Measurements from ENCODE around the gene MRPL36.
"Not testable (repeated sequence)": the region's sequence is repeated elsewhere in the genome, so short reads cannot be mapped to it uniquely, and the experiment has no call there.

Gene MRPL36

DNA sequence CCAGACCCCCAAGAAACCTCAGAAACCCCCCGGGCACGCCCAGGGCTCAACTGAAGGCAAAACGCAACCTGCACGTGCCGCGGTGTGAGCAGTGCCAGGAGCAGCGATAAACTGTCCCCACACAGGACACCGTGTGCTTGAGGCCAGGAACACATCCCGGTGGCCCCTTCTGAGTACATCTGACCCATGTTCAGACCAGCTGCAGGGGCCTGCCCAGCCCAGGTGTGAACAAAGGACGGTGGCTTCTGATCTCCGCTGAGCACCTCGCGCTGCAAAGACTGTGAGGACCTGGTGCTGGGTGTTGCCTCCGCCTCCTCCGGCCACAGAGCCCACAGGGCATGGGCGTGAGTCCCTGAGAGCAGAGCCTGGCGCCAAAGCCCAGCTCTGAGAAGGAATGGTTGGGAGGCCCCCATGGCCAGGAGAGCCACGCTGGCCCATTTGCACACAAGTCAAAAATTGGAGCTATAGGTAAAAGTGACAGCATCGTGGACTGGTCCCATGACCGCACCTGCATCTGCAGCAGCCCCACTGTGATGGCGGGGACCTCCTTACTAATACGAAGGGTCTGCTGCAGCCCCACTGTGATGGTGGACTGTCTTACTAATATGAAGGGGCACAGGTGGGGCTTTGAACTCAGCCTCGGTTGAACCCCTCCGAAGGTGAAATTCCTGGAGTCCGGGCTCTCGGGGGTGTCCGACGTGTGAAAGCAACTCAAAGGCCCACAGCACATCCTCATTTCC is 33.0 kb upstream of the MRPL36 start:
- no peak for DNase-seq (ENCODE audit: low read depth in 2 of 2)

DNA sequence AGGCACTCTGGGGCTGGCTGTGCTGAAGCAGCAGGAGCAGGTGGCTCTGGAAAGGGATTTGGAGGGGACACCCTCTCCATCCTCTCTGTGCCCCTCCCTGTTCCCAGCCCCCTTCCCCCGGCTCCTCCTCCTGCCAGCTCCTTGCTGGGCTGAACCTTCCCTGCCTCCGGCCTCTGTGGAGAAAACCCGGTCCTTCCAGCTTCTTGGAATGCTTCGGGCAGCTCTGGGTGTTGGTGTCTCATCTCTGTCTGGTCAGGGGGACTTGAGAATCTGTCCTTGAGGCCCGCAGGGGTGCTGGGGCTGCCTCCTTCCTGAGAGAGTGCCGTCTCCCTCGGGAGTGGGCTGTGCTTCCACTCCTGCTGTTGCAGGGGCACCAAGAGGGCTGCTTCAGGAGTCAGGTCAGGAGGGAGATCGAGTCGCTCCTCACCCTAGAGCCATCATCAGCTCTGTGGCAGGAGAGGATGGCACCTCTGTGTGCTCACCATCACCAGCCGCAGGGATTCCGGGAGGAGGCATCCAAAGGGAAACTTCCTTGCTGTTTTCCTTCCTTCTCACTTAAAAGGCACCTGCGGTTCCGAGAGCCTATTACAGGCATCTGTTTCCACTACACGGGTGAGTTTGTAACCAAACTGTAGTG is 32.2 kb upstream of the MRPL36 start:
- DNase-seq (ENCODE audit: low read depth in 2 of 2), result no peak

DNA sequence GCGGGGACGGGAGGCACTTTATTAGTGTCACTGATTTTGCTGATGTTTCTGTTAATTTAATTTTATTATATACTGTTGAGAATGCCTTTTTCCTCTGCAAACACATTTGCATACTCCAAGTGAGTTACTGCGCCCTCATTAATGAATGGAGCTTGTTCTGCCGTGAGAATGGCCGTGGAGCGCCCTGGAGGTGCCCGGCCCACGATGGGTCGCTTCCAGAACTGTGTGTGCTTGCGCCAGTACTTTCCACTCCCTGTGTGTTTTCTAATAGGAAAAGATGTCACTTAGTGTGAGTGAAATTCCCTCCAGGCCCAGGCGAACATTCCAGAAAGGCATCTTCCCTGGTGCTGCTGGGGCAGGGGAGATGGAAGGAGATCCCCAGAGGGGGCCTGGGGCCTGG is 31.6 kb upstream of the MRPL36 start:
- DNase-seq (ENCODE audit: low read depth in 2 of 2), result no peak

DNA sequence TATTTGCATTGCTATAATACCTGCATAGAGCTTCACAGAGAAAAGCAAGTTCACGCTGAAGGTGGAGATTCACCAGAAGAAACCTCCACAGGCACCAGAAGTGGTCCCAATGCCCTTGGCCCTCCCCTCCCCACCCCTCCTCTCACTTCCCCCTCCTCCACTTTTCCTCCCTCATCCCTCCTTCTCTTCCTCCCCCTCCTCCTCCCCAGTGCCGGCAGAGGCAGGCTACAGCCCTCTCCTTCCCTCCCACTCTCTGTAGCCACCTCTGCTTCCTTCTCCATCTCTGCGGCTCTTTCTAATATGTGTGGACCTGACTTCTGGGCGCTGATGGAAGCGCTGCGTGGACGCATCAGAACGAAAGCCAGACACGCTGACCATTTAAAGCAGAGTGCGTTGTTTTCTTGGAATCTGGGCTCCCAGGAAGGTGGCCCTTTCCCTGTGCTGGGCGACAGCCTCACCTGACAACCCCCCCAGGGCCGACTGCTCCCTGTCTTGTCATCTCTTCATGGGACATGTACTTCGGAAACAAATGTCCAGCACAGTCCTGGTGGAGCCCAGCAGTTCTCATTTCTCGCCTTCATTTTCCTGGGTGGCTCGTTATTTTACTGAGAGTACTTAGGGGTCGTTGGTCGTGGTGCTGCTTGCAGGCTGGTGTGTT is 31.1 kb upstream of the MRPL36 start:
- DNase-seq (ENCODE audit: low read depth in 2 of 2), result no peak

DNA sequence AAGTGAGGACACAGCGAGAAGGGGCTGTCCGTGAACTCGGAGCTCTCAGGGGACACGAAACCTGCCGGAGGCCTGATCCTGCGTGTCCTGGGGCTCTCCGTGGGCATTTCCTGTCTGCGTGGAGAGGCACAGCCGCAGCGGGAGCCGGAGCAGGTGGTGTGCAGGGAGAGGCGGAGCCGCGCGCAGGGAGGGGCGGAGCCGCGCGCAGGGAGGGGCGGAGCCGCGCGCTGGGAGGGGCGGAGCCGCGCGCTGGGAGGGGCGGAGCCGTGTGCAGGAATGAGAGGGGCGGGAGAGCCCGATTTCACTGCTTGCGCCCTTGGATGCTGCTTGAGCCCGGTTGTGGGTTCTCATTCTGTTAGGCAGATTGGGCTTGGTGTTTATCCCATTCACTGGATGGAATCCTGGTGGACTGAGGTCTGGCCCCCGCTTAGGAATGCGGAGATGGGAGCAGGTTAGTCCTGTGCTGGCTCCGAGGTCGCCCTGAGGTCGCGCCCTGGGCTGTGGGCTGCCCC is 28.3 kb upstream of the MRPL36 start:
- DNase-seq (ENCODE audit: low read depth in 2 of 2), result no peak

DNA sequence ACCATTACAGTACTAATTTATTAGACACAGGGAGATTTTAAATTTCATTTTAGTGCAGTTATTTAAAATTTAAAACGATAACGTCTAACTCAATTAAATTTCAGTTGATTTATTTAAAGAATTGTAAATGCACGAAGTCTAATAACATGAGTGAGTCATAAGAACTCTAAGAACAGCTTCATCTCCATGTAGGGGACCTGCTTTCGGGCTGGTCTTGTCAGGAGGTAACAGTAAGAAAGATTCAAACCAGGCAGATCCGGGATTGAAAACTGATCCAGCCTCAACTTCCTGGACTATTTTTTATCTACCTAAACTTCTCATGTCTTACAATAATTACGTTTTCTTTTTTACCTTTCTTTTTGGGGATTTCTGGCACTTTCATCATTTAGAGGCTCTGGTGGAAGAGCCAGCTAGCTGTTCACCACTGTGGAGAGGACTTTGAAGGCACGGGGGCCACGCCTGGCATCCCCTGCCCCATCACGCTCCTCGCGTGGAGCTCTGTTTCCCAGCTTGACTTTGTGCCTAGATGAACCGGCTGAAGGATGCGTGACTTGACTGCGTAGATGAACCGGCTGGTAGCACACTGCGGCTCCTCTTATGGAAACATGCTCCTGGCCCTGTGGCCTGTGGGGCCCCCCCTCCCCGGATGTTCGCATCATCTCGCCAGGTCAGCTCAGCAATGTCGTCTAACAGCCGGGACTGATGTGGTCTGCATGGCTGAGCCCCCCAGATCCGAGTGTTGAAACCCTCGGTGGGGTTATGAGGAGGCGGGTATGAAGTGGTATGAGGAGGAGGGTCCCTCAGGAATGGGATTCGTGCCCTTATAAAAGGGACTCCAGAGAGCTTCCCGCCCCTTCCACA is 27.6 kb upstream of the MRPL36 start:
- DNase-seq (ENCODE audit: low read depth in 2 of 2), result no peak

DNA sequence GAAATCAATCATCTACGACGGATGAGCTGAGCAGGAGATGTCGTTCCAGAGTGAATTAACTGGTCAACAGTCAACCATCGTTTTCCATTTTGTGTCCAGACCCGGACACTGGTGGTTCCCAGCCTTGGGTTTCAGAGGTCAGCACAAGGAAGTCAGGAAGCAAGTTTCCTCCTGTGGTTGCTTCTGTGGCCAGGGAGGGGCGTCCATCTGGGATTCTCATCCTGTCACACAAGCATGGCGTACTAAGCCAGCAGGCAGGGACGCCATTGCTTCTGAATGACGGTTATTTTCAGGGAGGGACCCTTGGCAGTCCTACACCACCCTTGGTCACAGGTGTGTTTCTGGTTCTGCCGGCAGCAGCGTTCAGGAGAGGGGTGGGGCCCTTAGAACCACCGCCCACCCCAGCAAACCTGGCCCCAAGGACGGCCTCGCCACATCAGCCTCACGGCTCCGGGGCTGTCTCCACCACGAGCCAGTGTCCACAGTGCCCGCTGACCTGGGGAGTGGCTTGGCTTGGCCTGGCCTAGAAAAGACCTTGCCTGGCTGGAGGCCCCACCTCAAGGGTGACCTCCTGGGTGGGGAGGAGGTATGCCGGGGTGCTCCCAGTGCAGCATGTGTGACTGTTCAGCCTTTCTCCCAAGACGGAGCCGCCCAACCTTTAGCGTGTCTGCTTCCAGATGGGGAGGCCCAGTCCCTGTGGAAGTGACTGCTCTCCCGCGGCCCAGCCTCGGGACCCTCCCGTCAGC is 26.8 kb upstream of the MRPL36 start:
- DNase-seq (ENCODE audit: low read depth in 2 of 2), result no peak

DNA sequence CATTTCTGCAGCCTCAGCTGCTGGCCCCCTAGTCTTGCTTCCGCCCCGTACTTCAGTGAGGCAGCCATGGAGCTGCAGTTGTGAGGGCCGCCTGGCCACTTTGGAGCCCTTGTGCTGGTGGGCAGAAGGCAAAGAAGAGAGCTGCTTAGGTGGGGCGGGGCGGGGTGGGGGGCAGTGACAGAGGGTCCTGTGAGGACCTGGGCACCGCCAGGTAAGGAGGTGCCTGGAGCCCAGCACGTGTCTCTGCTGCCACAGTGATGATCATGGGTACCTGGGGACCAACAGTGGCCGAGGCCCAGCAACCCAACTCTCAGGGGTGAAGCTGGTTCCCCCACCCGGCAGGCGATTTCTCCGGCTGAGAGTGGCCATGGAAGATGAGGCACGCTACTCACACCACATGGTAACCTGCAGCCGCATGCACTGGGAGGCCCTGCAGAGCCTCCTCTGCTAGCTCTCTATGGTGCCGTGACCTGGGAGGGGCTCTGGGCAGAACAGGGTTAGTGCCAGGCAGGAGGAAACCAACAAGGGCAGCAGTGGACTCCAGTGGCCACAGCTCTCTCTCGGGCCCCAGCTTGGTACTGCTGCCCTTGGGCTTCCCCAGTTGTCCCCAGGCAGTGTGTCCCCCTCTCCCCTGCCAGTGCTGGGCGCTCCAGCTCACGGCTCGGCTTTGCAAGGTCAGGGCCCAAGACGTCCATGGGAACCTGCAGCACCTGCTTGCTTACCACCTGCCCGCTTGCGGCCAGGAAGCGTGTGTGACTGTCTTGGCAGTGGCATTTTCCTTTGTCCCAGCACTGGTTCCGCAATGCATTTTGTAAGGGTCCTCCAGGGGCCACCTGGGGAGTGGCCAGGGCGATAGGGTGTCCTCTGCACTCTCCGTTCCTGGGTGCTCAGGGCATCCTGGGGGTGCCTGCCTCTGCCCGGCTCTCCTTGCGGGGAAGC is 25.5 kb upstream of the MRPL36 start:
- DNase-seq (ENCODE audit: low read depth in 2 of 2), result no peak

DNA sequence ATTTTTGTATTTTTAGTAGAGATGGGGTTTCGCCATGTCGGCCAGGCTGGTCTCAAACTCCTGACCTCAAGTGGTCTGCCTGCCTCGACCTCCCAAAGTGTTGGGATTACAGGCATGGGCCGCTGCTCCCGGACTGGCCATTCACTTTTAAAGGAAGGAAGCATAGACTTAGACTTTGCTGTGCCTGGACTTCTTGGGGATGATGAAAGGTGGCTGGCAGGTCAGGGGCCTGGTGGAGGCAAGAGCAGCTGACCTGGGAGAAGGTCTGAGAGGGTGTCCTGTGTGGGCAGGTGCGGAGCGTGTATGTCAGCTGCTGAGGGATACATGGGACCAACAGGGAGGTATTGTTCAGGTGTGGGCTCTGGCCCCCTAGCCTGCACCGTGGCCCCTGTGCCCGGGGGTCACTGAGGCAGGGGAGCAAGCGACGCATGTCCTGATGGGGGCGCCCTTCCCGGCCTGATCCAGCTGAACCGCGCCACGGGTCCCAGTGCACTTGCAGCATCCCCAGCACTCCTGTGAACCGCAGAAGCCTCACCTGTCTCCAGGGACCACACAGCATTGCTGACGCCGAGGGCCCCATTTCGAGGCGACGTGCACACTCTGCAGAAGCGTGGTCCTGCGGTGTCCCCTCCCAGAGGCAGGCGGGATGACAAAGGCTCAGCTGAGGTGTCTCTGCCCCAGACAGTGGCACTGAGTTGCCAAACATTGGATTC is 24.6 kb upstream of the MRPL36 start:
- DNase-seq (ENCODE audit: low read depth in 2 of 2), result no peak

DNA sequence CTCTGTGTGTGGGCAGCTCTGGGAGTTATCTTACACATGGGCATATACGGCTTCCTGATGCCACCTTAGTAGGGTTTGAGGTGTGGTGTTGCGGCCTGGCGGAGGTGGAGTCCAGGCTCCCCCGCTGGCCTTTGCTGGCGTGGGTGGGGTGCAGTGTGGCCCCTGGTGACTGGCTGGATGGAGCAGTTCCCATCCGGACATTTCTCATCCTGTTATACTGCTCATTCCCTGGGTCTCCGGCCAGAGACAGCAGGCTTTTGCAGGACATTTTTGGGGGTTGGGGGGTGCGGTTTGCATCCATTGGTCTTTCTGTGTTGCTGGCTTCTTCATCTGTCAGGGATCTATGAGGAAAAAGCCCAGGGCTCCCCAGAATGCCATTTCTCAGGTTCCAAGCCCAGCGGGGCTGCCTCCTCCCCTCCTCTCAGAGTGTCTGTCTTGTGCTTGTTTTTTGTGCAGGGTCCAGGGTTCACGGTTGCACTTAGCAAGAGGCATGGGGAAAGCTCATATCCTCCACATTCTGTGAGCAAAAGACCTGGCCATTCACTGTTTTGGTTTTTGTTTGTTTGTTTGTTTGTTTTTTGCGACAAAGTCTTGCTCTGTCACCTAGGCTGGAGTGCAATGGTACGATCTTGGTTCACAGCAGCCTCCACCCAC is 23.9 kb upstream of the MRPL36 start:
- no peak for DNase-seq (ENCODE audit: low read depth in 2 of 2)

DNA sequence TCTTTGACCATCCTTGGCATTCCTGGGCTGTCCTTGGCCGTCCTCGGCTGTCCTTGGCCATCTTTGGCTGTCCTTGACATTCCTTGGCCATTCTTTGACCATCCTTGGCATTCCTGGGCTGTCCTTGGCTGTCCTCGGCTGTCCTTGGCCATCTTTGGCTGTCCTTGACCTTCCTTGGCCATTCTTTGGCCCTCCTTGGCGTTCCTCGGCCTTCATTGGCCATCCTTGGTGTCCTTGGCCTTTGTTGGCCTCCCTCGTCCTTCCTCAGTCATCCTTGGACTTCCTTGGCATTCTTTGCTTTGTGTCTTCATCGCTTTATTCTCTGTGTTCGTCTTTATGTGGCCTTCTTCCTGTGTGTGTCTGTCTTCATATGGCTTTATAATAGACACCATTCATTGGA is 22.2 kb upstream of the MRPL36 start:
- DNase-seq (ENCODE audit: low read depth in 2 of 2), result no peak

DNA sequence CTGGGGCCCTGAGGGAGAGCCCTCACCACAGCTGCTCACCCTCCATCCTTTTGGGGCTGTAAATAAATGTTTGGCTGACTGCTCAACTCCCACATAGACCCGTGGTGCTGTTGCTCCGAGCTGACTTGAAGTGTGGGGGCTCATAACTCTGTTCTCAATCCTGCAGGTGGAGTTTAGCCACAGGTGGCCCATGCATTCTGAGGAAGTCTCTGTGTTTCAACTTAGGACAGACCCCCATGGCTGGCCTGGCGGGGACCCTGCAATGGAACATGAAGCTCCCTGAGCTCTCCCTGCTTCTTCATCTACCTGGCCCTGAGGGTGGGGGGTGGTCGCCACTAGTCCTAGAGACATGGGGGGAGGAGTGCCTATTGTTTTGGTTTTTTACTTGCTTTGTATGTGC is 21.3 kb upstream of the MRPL36 start:
- DNase-seq (ENCODE audit: low read depth in 2 of 2), result no peak

DNA sequence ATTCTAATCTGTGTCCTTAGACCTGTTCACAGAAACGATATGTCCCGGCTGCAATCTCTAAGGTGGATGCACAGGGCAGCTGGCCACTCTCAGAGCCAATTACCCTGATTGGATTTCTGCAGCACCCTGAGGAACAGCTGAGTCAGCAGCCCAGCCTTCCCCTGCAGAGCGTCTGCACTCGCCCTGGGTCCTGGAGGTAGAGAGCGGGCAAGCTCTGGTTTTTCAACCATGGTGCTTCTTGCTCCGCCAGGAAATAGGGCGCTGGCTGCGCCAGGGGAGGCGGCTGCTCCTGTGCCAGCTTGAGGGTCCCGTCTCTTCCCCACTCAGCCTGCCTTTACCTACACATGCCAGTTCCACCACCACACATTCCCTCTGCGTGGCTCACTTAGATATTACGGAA is 20.7 kb upstream of the MRPL36 start:
- DNase-seq (ENCODE audit: low read depth in 2 of 2), result no peak

DNA sequence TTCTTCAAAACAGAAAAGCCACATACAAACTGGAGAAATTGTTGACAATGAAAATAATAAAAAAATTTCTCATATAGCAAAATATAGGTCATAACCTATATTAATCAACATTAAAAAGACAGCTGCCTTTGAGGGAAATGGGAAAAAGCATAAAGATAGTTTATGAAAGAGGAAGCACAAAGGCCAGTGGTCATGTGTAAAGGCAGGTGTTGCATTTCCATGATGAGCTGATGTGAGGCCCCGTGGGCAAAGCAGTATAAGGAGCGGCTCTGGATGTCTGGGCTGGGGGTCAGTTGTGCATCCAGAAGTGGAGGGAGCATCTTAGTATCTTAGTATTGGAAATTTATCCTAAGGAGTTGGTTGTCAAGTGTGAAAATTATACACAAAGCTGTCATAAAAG is 19.8 kb upstream of the MRPL36 start:
- no peak for DNase-seq (ENCODE audit: low read depth in 2 of 2)

DNA sequence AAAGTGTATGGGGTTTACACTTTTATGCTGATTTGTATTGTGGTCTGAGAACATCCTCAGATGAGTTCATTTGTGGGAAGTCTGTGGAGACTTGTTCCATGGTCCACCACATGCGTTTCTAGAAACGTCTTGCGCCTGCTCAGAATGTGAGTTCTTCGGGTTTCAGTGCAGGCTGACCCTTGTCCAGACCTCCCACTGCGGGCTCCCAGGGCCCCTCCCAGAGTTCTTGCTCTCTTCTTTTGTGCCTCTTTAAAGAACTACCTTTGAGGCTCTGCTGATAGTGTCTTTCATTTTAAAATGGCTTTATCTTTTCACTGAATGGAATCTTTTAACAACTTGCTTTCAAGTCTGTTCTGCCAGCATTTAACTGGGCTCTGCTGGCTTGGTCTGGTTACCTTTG is 19.1 kb upstream of the MRPL36 start:
- DNase-seq (ENCODE audit: low read depth in 2 of 2), result no peak

DNA sequence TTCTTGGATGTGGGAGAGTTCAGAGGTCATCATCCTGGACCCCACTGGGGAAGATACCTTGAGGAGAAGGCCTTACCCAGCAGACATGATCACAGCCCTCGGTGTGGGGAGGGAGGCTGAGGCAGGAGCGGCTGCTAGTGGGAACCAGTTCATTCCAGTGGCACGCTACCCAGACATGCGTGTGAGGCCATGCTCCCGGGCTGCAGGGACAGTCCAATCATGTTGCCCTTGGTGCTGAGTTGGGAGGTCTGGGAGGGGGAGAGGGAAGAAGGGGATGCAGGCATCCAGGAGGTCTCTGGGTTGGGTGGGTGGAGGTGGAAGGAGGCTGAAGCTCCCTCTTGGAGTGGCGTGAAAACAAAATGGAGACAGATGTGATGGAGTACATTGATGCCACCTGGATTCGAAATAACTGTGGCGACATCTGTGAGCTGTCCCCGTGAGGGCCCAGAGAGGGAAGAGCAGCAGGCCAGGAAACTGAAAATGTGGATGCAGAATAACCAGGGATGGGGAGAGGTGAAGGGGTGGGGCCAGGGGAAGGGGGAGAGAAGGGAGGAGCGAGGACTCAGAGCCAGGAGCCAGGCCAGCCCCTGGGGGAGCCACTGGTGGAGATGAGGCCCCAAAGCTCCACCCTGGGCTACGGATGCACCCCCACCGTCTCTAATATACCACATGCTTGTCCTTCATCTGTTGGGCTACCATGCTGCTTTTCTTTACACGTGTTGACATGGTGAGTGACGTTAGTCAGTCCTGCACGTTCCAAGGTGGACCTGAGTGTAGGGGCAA is 17.8 kb upstream of the MRPL36 start:
- no peak for DNase-seq (ENCODE audit: low read depth in 2 of 2)

DNA sequence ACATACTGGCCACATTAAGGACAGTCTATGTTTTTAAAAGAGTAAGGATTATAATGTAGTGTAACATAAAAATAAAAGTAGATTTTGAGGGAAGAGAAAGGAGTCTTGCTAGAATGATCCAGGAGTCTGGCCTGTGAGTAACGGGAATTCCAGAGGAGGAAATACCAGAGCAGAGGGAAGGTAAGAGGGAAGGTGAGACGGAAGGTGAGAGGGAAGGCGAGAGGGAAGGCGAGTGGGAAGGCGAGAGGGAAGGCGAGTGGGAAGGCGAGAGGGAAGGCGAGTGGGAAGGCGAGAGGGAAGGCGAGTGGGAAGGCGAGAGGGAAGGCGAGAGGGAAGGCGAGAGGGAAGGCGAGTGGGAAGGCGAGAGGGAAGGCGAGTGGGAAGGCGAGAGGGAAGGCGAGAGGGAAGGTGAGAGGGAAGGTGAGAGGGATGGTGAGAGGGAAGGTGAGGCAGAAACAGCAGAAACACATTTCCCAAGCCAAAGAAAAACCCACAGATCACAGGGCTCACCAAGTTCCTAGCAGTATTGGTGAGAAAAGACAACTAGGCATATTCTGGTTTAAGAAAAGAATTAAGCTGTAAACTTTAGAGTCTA is 17.0 kb upstream of the MRPL36 start:
- DNase-seq (ENCODE audit: low read depth in 2 of 2), result not testable (repeated sequence)

DNA sequence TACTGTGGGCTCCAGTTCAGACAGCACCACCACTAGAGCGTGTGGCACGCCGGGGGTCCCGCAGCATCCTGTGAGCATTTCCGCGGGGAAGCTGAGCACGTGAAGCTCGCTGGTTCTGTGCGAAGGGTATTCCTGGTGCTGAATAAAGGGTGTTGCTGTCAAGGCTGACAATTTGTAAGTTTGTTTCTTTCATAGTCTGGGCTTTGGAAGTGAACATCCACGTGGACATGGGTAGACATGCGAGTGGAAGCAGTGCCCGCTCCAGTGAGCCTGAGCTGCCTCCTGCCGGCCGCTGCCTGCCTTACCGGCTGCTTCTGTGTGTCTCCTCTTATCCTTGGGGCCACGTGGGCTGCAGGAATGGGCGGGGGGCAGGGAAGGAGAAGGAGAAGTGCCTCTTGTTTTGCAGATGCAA is 16.2 kb upstream of the MRPL36 start:
- no peak for DNase-seq (ENCODE audit: low read depth in 2 of 2)
